NCI-H2227 (cell line): Measurements from ENCODE around the gene FARS2.

Experiments
- DNase-seq: peaks from one replicate; lab custom pipeline; 2025; ENCODE audit not compliant: unreplicated experiment; lab: John Stamatoyannopoulos, UW

The FARS2 gene

DNA sequence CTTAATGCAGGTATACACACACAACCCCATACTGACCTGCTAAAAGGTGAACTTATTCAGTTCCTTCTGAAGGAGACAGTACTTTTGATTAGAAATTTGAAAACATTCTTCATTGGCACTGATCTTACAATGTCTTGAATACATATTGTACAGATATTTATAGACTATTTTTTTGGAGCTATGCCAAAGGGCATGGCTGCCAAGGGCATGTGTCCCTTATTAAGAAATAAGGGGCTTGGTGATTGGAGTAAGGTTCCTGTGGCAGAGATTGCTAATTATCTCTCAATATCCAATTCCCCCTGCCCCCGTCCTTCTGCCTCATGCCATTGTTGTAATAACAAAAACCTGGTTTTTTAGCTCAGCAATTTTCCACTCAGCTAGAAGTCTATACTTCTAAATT, 355.9 kb downstream of the FARS2 start:
- no peak for DNase-seq

DNA sequence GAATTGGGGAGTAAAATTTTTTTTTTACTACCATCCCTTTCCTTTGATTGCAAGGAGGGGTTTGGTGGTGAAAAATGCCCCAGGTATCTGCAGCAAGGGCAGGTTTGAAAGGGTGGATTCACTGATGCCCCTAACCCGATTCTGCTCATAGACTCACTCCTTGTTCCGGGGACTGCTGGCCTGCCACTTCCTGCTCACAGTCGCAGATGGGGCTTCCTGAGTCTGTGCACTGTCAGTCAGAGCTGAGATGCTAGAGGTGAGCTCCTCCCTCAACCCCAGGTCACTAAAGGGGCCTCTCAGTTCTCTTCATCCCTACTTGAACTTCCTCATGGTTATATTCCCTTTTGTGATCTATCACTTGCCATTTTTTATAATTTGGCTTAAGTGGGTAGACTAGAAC, 357.9 kb downstream of the FARS2 start:
- DNase-seq: no peak

DNA sequence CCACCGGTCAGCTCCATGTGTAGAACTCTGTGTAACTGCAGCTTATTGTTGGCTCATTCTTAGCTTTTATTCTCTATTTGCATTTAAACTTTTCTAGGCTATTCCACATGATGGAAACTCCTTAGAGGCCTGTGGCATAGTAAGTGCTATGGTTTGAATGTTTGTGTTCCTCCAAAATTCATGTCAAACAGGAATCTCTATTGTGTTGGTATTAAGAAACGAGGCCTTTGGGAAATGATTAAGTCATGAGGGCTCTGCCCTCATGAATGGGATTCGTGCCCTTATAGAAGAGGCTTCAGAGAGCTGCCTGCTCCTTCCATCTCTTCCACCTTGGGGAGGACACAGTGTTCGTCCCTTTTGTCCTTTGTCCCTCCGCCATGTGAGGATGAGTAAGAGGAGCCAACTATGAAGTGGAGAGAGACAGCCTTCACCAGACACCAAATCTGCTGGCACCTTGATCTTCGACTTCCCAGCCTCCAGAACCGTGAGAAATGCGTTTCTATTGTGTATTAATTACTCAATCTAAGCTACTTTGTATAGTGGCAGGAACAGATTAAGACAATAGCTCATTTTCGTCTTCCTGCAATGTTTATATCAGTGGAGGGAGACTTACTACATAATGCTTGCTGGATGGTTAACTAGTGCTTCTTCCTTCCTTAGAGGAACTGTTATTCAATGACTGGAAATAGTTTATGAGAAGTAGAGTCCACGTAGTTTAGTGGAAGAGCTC, 361.1 kb downstream of the FARS2 start:
- DNase-seq: no peak

DNA sequence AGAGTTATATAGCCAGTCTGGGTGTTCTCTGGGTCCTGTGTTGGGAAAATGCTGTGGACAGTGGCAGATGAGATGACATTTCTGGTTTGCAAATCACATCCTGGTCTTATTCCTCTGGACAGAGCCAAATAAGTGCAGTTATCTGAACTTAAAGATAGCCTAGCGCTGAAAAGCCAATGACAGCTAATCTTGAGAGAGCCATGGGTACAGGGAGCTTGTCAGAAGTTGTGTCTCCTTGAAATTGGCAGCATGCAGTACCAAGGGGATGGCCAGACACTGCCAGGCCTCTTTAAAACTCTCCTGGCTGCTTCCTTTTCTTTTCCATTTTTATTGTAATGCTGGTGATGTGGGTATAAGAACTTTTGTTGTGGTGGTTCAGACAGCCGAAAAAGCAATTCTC, 362.5 kb downstream of the FARS2 start:
- DNase-seq: no peak

DNA sequence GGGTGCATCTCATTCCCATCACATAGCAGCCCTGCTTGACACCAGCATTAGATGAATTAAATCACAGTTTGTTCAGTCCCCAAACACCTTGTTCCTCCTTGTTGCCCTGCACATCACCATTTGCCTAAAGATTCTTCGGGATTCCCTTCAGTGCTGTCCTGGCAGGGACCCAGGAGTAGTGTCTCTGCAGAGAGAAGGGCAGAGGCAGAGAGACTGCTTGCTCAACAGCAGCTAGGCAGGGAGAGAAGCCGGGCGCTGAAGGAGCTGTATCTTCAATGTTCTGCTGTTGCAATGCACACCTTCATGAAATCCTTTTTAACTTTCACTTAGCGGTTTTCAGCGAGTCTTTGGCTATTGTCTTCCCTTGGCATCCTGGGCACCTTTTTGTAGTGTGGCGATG, 362.9 kb downstream of the FARS2 start:
- no peak for DNase-seq

DNA sequence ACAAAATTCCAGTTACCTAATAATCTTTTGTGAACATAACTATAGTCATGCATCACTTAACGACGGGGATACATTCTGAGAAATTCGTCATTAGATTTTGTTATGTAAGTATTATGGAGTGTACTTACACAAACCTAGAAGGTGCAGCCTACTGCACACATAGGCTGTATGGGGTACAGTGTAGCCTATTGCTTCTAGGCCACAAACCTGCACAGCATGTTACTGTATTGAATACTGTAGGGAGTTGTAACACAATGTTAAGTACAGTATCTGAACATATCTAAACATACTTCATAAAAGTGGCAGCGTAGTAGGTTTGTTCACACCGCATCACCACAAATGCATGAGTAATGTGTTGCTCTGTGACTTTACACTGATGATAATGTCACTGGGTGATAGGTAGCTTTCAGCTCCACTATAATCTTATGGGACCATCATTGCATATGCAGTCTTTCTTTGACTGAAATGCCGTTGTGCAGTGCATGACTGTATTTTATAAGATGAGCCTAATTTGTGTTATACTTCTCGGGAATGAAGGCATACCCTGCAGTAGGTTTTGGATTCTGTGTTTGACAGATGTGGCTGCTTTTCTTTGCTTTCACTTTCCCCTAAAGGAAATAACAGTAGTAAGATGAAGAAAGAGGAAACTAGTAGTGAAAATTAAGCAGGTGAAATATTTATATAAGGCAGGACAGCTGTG, 365.6 kb downstream of the FARS2 start:
- DNase-seq: no peak

GRCh38 chr6:5630636-5631035, 369.3 kb downstream of the FARS2 start:
- no peak for DNase-seq

GRCh38 chr6:5632348-5632935, 371.1 kb downstream of the FARS2 start:
- no peak for DNase-seq

- DNase-seq: no peak
Measured at GRCh38 chr6:5634525-5634924, 373.2 kb downstream of the FARS2 start.

DNA sequence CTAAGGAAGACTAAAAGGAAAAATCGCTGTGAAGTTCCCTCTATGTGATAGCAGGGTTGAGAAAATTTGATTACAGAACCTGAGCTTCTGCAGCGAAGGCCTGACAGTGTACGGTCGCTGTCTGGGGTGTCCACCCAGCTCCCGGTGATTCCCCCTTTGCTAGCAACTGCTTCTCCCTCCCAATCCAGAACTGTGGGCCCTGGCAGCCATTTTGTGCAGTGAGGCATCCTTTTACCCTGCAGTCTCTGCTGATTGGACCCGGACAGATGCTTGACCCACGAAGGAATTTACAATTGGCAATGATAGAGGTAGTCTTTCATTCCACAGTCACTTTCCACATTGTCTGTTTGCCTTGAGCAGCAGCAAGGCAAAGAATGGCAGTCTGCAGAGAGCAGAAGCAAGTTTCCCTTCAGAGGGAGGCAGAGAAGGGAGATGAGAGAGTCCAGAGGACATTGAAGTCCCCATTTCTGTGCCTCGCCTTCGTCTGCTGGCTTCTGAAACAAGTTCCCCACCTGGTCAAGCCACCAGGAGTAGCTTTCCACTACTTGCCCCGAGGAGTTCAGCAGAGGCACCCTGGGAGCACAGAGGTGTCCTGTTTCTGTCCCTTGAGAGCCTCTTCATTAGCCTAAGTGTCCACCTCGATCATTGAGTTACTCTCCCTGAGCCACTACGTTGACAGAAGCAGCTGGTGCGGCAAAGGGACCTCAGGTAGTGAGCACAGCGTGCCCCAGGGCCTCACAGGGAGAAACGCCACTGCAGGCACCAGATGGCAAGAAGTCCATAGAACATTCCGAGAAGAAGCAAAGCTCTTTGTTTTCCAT, 375.1 kb downstream of the FARS2 start:
- no peak for DNase-seq

DNA sequence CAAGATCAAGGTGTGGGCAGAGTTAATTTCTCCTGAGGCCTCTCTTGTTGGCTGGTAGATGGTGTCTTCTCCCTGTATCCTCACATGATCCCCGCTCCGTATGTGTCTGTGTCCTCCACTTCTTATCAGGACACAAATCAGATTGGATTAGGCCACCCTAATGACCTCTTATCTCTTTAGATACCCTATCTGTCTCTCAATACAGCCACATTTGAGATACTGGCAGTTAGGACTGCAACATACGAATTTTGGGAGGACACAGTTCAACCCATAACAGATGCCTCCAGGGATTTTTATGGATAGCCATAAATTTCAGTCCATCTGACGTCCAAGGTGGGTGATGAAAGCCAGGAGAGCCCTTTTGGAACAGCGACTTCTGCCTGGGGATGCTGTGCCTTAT, 376.4 kb downstream of the FARS2 start:
- no peak for DNase-seq

GRCh38 chr6:5638666-5639065, 377.4 kb downstream of the FARS2 start:
- DNase-seq: no peak

DNA sequence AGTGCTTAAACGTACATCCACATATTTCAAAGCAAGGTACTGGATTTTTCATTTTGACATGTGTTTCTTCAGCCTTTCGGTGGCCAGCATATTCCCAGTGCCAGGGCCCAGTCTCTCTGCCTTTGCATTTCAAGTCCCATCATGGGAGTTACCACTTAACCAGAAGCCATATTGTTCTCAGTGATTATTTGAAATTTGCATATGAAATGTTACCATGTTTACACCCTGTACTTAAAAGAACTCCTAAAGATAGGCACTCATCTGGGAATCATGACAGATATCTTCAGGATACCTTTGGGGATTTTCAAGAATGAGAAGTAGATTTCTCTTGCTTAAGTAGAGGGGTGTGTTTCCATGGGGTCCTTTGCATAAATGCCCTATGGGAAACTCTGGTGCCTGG, 377.9 kb downstream of the FARS2 start:
- no peak for DNase-seq

- no peak for DNase-seq
Measured at GRCh38 chr6:5640614-5641013, 379.3 kb downstream of the FARS2 start.

DNA sequence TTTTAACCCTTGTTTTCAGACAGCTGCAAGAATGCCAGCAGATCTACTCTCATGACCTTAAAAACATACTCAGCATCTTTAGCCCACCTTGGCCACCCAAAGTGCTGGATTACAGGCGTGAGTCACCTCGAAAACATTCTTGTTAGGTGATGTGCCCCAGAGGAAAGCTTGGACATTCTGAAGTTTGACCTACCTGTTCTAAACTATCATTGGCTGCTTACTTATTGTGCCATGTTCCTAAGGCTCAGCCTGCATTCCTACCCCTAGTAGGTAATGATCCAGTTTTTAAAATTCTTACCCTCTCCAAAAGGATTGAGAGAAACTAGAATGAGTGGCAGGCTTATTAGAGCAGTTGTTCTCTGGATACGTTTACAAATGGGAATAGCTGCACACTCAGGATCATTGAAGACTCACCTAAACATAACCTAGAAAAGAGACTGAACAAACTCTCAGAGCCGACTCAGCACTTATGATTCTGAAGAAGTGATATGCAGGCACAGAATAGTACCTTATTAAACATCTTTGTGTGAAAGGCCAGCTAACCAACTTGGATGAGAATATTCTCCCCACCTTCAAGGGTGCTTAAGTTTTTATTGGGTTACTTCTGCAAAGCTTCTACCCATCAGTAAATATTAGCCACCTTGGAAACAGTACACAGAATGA, 383.3 kb downstream of the FARS2 start:
- no peak for DNase-seq

- no peak for DNase-seq
Measured at GRCh38 chr6:5645328-5646290, 384.3 kb downstream of the FARS2 start.

DNA sequence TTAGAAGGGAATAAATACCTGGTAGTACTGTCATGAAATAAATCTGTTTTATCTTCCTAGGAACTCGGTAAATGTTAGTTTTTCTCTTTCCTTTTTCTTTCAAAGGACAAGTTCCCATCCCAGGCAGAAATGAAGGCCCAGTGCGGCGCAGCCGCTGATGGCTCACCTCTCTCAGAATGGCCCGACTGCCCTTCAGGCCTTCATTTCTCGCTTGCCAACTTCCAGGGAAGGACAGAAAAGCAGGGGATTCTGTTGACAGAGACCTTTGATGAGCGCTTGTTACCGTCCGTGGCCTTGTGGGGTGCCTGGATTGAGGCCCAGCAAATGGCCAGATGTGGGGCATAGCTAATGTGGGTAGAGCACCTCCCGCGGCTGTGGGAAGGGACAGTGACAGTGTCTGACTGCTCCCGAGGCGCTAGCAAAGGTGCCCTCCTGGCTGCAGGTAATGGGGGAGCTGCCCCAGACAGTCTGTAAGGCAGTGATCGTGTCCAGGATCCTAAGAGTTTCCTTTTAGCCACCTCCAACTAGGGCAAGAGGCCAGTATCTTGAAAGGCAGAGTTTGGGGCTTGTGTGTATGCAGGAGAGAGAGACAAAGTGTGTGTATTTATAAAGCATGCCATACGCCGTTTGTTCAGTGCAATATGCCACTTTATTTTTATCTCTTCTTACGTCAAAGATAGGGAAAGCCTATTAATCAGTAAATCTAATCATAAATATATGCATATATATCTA, 391.3 kb downstream of the FARS2 start:
- DNase-seq: no peak

GRCh38 chr6:5653801-5654200, 392.5 kb downstream of the FARS2 start:
- no peak for DNase-seq

- DNase-seq: no peak
Measured at GRCh38 chr6:5656226-5656625, 394.9 kb downstream of the FARS2 start.
